ENCODE measurements around the gene LSAMP. TPM values are rescaled to one million over a fixed set of nuclear protein-coding genes. Genes with fewer than 3 reads are reported as not detected.

Gene LSAMP
- total RNA-seq, 2 donors from 2014 or later = 0.89 to 5.1 TPM

- intact Hi-C loops (cut with DNase I, micrococcal nuclease) = no loop called here
- ATAC-seq (no peak), DNase-seq (no peak)
These were observed 130.8 kb downstream of the LSAMP start for GRCh38 chr3:116314476-116314875.

GRCh38 chr3:116306720-116307119 is 138.6 kb downstream of the LSAMP start:
- ATAC-seq (no peak), DNase-seq (no peak)
- intact Hi-C loops (cut with DNase I, micrococcal nuclease) = no loop called here

DNA sequence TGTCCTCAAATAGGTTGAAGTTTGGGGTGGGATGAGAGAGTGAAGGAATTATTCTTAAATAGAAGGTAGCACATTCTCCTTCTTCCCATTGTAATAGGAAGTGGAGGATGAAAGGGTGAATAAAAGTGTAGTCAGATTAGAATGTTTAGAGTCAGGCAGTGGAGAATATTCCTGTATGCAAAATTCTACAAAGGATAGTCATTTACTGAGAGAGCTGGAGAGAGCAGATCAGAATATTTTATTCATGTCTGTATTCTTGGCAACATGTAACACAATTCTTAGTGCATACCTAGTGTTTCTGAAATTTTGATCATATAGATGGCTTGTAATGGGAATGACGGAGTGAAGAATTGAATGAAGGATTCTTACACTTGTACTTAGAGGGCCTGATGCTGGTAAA is 139.1 kb downstream of the LSAMP start:
- ATAC-seq (no peak), DNase-seq (no peak)
- intact Hi-C loops (cut with DNase I, micrococcal nuclease) = no loop called here

- DNase-seq (no peak), ATAC-seq (no peak)
- intact Hi-C loops (cut with DNase I, micrococcal nuclease) = no loop called here
These were observed 143.1 kb downstream of the LSAMP start for GRCh38 chr3:116302087-116302747.

- intact Hi-C loops (cut with DNase I, micrococcal nuclease) = no loop called here
- DNase-seq (no peak), ATAC-seq (no peak)
These were observed 143.9 kb downstream of the LSAMP start for GRCh38 chr3:116301422-116301821.

DNA sequence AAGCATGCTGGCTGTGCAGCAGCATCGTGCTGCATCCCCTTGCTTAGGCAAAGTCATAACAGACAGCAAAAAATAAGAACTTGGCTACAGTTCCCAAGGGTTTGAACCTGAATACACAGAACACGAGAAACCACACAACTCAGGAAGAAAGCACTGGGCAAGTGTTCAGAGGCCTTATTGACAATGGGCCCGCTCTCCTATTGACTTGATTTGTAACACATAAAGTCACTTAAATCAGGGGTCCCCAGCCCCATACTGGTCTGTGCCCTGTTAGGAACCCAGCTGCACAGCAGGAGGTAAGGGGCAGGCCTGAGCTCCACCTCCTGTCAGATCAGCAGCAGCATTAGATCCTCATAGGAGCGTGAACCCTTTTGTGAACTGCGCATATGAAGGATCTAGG is 145.1 kb downstream of the LSAMP start:
- ATAC-seq (no peak), DNase-seq (no peak)
- intact Hi-C loops (cut with DNase I, micrococcal nuclease) = no loop called here

DNA sequence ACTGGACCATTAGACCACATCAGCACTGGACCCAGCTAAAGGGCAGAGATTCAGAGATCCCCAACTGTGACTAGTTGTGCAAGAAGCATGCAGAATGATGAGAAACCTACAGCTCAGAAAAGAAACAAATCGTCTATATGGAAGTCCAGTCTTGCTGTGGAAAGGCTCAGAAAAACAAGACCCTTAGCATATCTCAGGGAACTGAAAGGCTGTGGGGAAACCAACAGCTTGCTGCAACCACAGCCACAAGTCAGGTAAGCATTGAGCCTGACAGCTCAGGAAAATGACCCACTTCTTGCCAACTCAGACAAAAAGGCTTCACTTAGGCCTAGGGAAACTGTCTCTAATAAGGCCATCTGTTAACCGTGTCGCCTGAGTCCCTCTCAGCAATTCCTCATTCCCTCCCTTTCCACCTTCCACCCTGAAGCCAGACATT is 145.6 kb downstream of the LSAMP start:
- intact Hi-C loops (cut with DNase I, micrococcal nuclease) = no loop called here
- ATAC-seq (no peak), DNase-seq (no peak)

DNA sequence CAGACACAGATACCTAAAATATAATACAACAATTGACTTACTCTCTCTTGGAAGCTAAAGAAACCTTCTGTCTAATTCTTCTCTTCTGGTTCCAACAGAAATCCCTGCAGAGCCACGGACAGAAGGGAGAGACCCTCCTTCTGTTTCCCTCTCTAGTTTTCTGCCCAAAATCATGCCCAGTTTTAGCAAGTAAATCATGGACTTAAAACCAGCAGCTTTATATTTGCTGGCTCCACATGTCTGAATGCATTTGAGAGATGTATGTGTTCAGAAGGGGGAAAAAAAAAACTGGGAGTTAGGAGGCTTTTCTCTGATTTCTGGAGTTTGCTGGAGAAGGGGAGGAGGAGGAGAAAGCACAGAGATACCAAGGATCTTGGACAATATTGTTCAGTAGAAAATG is 147.1 kb downstream of the LSAMP start:
- DNase-seq = no peak
- intact Hi-C loops (cut with DNase I, micrococcal nuclease) = no loop called here
- no peak for ATAC-seq

DNA sequence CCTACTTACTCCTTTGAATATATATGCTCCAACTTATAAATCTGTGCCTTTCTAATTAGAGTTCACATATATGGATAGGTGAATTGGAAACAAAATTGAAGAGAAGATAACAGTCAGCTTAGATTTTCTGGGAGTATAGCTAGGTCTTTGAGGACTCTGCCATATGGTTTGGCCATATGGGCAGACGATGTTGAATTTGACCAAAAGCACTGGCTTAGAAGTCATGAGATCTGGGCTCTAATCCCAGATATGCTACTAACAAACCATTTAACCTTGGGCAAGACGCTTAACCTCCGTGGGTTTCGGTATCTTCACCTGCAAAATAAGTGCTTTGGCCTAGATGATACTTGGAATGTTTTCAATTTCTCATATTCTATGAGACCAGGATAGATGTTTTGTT is 154.1 kb downstream of the LSAMP start:
- DNase-seq = no peak
- no peak for ATAC-seq
- intact Hi-C loops (cut with DNase I, micrococcal nuclease) = no loop called here

DNA sequence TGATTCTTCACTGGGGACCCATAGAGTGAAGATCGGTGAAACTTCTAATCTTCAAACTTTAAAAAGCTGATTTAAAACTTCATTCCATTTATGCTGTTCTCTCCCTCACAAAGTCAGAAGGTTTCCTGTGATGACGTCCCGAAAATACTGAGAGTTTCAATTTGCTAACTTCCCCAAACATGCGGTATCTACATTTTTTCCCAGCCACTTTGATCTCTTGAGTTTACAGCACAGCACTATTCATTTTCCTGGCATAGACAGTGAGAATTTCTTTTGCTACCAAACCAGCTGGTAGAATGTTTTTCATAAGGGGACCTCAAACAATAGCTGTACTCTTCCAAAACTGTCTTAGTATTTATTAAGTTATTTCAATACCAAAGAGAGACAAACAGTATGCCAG is 156.8 kb downstream of the LSAMP start:
- intact Hi-C loops (cut with DNase I, micrococcal nuclease) = no loop called here
- DNase-seq (no peak), ATAC-seq (no peak)

DNA sequence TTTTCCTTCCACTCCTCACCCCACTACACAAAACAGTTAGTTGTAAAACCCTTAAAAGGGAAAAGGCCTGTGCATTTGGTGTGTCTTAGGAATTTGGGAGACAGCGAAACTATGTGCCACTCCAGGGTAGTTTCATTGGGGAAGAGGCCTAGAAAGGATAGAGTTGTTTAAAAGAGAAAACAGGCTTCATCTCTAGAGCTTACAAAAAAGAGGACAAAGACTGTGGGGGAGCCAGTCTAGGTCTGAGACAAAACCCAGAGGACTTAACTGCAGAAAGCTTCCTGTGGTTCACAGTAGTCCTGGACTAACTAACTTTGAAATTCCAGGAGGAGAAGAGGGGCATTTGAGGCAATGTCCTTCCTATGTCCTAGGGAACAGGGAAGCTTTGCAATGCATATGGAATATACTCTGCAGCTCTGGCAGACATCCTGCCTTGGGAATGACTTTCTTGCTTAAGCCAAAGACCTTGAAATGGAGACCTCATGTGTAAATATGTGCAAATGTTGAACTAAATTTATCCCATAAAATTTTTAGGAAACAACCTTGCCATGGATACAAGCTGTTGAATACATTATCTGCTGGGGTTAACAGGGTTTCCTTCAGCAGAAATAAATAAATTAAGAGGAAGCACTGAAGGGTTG is 159.4 kb downstream of the LSAMP start:
- intact Hi-C loops (cut with DNase I, micrococcal nuclease) = no loop called here
- no peak for ATAC-seq
- DNase-seq = no peak

DNA sequence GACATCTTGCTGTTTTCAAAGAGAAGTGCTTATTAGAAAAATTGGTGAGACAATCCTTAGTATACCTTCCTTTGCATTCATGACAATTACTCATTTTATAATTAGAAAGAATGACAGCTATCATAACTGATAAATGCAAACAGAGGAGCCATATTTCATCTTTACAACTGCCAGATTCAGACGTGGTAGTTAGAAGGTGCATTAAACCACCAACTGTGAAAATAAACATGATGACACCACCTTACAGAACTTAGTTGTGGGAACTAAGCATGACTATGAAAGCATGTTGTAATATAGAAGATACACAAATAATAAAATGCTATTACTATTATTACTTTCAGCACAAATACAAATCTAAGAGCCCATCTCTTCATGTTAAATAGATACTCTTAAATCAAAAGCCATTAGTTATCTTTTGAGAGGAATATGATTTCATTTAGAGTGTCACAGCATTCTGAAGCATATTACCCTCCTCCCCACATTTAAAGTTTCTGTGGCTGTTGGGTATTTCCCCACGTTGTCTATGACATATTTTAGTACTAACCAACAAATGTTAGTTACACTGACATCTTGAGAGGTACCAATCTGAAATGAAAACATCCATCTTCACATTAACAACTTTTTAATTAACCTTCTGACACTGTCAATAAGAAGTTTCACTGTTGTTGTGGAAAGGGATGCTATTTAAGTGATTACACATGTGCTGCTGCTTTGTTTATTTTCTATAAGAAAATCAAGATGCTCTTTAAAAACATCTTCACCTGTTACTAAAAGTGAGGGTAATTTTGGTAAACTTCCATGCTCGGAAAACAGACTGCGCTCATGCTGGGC is 163.8 kb downstream of the LSAMP start:
- intact Hi-C loops (cut with DNase I, micrococcal nuclease) = no loop called here
- ATAC-seq (no peak), DNase-seq (no peak)

GRCh38 chr3:116280130-116280740 is 165.1 kb downstream of the LSAMP start:
- intact Hi-C loops (cut with DNase I, micrococcal nuclease) = no loop called here
- ATAC-seq = no peak
- no peak for DNase-seq

GRCh38 chr3:116276675-116277074 is 168.6 kb downstream of the LSAMP start:
- ATAC-seq (no peak), DNase-seq (no peak)
- intact Hi-C loops (cut with DNase I, micrococcal nuclease) = no loop called here

- ATAC-seq (no peak), DNase-seq (no peak)
- intact Hi-C loops (cut with DNase I, micrococcal nuclease) = no loop called here
These were observed 175.2 kb downstream of the LSAMP start for GRCh38 chr3:116270056-116270455.

DNA sequence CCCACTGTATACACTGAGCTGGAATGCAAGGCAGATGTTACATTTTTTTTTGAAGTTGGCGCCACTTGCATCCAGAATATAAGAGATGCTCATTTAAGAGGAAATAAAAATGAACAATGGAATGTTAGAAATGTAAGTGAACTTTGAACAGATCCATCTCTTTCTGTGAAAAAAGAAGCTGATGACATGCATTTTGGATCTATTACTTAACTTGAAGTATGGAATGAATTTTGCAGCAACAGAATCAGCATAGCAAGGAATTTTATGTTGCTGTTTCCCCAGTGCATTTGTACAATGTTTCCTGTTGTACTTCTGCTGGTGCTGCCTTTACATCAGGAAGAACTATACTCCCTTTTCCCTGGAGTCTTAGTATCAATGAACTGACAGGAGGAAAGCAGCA is 178.2 kb downstream of the LSAMP start:
- intact Hi-C loops (cut with DNase I, micrococcal nuclease) = no loop called here
- ATAC-seq (no peak), DNase-seq (no peak)

DNA sequence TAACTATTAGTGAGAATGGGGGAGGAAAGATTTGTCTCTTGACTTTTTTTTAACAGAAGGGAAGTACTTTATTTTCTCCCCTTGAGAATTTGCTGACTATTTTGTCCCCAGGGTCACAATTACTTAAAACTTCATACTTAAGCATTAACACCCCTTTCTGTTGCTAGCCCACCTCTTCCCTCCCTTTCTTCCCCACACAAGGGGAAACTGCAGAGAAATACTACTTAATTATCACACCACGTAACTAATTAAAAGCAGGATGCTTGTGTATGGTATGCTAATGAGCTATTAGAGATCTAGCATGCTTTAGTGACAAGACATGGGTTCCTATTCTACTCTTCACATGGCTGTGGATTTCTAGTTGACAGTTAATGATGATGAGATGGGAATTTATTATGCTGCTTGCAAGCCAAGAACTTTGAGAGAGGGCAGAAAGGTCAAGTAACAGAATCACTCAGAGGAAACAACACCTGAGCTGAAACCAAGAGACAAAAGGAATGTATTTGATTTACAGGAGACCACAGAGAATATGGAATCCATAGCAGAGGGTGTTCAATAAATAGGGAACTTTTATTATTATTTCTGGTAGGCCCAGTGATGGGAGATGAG is 179.2 kb downstream of the LSAMP start:
- no peak for DNase-seq
- no peak for ATAC-seq
- intact Hi-C loops (cut with DNase I, micrococcal nuclease) = no loop called here

- DNase-seq (no peak), ATAC-seq (no peak)
- intact Hi-C loops (cut with DNase I, micrococcal nuclease) = no loop called here
These were observed 180.0 kb downstream of the LSAMP start for GRCh38 chr3:116265320-116265695.

DNA sequence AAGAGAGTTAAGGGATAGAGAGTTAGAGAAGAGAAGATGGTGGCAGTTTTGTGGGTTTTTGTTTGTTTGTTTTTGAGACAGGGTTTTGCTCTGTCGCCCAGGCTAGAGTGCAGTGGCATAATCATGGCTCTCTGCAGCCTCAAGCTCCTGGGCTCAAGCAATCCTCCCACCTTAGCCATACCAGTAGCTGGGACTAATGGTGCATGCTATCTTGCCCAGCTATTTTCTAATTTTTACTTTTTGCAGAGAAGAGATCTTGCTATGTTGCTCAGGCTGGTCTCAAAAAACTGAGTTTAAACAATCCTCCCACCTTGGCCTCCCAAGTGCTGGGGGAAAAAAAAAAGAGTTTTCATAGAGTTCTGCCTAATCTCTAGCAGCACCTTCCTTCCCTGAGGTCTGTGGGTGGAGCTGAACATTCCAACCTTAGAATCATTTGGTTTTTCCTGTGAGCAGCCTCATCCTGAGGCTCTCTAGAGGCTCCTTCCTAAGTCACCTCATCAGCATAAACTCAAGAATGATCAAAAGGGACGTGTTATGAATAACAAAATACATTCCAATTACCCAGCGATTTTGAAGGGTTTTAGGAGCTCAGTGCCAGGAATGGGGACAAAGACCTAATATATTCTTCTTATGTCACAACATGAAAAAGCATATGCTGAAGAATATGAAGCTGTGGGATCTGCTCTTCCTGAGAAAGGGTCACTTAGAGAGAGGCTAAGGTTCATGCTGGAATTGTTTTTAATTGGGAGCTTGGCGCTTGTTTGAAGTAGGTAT is 180.6 kb downstream of the LSAMP start:
- intact Hi-C loops (cut with DNase I, micrococcal nuclease) = no loop called here
- ATAC-seq (no peak), DNase-seq (no peak)
